Esophagus muscularis mucosa (tissue), 4 donors: Measurements from ENCODE around the gene C19orf53. TPM values are rescaled to one million over a fixed set of nuclear protein-coding genes. Genes with fewer than 3 reads are reported as not detected.

Experiments used
- DNase-seq: peaks from one replicate; pipeline ENCODE4 v3.0.0-alpha.2; 2017; ENCODE audit errors: extremely low spot score
- H3K27ac ChIP-seq, 4 donors: fragments of 200-600 bp; sonication (generic); replicated peaks in 1 of 4; 1 replicate in 3 of 4; 2 replicates in 1 of 4; pipeline ENCODE4 v1.5.1; 2016 to 2019; ENCODE audit warnings: mild to moderate bottlenecking in 1 of 4
- H3K27me3 ChIP-seq, 4 donors: fragments of 200-600 bp; sonication (generic); one replicate each; pipeline versions ENCODE4 v1.5.1 to v1.6.0; 2016 to 2019
- H3K36me3 ChIP-seq, 4 donors: fragments of 200-600 bp; sonication (generic); one replicate each; pipeline ENCODE4 v1.5.1; 2016 to 2019
- H3K4me1 ChIP-seq, 4 donors: fragments of 200-600 bp; sonication (generic); one replicate each; pipeline ENCODE4 v1.5.1; 2016 to 2019
- H3K4me3 ChIP-seq, 4 donors: fragments of 200-600 bp; sonication (generic); 1 replicate in 2 of 4; 2 replicates in 2 of 4; pipeline ENCODE4 v1.5.1; 2016 to 2019; ENCODE audit warnings: mild to moderate bottlenecking in 4 of 4, moderate library complexity in 1 of 4
- H3K9me3 ChIP-seq, 4 donors: fragments of 200-600 bp; sonication (generic); 1 replicate in 3 of 4; 2 replicates in 1 of 4; pipeline ENCODE4 v1.5.1; 2016 to 2019
- EP300 ChIP-seq: sonication (generic); formaldehyde crosslinking; IDR thresholded peaks from one replicate; pipeline ENCODE4 v1.6.1; 2017; ENCODE audit warnings: antibody characterized with exemption
- POLR2A ChIP-seq: fragments of 450-650 bp; IDR thresholded peaks from one replicate; pipeline ENCODE4 v1.6.1; 2017; ENCODE audit warnings: antibody characterized with exemption, moderate library complexity, mild to moderate bottlenecking, low read depth
- POLR2AphosphoS5 ChIP-seq, 2 donors: sonication (generic); formaldehyde crosslinking; IDR thresholded peaks; one replicate each; pipeline ENCODE4 v1.6.1; 2017; ENCODE audit warnings: antibody characterized with exemption in 2 of 2
- WGBS: methylation state at CpG from one replicate; pipeline ENCODE4 v1.1.5; 2018; 5-methylcytosine and 5-hydroxymethylcytosine counted together
- intact Hi-C: fragments of 100-400 bp; cut with DNase I; formaldehyde crosslinking; loops from one replicate; pipeline ENCODE4 v1.15.1; 2023
- total RNA-seq, 4 donors: library from RNA; depleted of rRNA; stranded (reverse); fragments of >200 nt; gene quantifications; one replicate each; pipeline versions ENCODE4 v1.1.0 to v1.2.1, GENCODE V29; 2016
- TF ChIP-seq, protein P1 (sequence below), 3 experiments: fragments of 200-600 bp in 2 of 3; fragments of 450-650 bp in 1 of 3; sonication (generic) in 2 of 3; IDR thresholded peaks; one replicate each; pipeline ENCODE4 v1.5.1; 2017 to 2019; ENCODE audit warnings: antibody characterized with exemption in 3 of 3, mild to moderate bottlenecking in 2 of 3, moderate library complexity in 1 of 3

C19orf53 gene
- total RNA-seq, result 100 to 1,000 TPM in 2 of 4 donors, 10 to 100 TPM in 2; 87.4 to 168 (median 104) TPM

DNA sequence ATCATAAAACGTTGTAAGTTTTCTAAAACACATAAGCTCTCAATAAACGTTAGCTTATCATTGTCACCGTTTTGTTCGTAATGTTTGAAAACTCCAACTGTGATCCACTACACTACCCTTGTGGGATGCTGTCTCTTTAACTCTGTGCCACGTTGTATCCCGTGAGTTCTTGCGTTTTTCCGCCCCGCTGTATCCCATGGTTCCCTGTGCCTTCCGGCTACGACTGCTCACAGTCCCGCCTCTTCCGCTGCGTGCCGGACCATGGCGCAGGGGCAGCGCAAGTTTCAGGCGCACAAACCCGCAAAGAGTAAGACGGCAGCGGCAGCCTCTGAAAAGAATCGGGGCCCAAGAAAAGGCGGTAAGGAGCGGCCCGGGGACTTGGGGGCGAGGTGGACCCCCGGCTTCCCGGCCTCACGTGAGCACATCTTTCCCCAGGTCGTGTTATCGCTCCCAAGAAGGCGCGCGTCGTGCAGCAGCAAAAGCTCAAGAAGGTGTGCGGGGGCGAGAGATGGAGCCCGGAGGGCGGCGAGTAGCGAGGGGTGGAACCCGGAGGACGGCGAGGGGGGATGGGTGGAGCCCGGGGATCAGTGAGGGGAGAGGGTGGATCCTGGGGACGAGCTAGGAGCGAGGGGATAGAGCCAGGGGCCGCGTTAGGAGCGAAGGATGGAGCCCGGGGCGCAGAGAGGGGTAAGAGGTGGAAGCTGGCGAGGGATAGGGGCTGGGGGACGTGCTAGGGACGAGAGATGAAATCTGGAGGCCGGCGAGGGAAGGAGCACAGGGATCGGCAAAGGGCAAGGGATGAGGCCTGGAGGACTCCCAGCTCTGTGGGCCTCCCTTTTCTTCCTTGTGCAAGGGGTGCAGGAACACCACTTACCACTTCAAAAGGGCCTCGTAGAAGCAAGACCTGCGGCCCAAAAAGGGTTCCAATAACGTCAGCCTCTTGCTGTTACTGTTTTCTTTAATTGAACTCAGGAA is at the start of gene C19orf53:
Gene C19orf53 (plus strand): TSS at position 240 of the 975 bp plus-strand sequence. CDS start 22 bp downstream, at position 262.
- 1% methylated on average over 58 of the region's 61 CpGs for WGBS
- no peaks in the 10 kb centered on the region for H3K9me3 ChIP-seq
- peak; percentile 97 for DNase-seq
- intact Hi-C loops, result no loop called here
- TF ChIP-seq POLR2A (peak; percentile 90), EP300 (no peak), POLR2AphosphoS5 (IDR thresholded peaks at IDR 0.05) (peak; percentile 99 to 100)
- TF ChIP-seq, protein P1, sequence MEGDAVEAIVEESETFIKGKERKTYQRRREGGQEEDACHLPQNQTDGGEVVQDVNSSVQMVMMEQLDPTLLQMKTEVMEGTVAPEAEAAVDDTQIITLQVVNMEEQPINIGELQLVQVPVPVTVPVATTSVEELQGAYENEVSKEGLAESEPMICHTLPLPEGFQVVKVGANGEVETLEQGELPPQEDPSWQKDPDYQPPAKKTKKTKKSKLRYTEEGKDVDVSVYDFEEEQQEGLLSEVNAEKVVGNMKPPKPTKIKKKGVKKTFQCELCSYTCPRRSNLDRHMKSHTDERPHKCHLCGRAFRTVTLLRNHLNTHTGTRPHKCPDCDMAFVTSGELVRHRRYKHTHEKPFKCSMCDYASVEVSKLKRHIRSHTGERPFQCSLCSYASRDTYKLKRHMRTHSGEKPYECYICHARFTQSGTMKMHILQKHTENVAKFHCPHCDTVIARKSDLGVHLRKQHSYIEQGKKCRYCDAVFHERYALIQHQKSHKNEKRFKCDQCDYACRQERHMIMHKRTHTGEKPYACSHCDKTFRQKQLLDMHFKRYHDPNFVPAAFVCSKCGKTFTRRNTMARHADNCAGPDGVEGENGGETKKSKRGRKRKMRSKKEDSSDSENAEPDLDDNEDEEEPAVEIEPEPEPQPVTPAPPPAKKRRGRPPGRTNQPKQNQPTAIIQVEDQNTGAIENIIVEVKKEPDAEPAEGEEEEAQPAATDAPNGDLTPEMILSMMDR (IDR thresholded peaks at IDR 0.05), result peak in 1 of 3 experiments; percentile 41
- H3K27ac ChIP-seq, result peak within 1 kb of the TSS; percentile 91 to 97 (median 92)
- no peaks in the 10 kb centered on the region for H3K27me3 ChIP-seq
- peaks cover 24 to 72% (median 51%) of the 10 kb centered on the region in 4 donors for H3K36me3 ChIP-seq
- peak within 1 kb of the TSS; percentile 72 to 95 (median 78) for H3K4me3 ChIP-seq
- peaks cover 14 to 31% (median 27%) of the 10 kb centered on the region in 4 donors for H3K4me1 ChIP-seq

DNA sequence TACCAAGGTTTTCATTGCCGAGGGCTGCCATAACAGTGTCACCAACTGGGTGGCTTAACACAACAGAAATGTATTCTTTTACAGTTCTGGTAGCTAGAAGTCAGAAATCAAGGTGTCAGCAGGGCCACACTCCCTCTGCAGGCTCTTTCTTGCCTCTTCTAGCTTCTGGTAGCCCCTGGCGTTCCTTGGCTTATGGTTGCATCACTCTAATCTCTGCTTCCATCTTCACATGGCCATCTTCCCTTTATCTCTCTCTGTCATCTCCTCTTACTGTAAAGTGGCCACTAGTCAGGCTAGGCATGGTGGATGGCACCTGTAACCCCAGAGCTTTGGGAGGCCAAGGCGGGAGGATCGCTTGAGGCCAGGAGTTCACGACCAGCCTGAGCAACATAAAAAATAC is 47.9 kb upstream of the C19orf53 start:
- H3K36me3 ChIP-seq, result no peaks in the 10 kb centered on the region
- WGBS, result 91% methylated on average over 5 of the region's 5 CpGs
- DNase-seq, result no peak
- H3K4me1 ChIP-seq, result peaks cover 13 to 26% (median 20%) of the 10 kb centered on the region in 4 donors
- H3K27ac ChIP-seq, result no peak overlapping the region
- no peaks in the 10 kb centered on the region for H3K27me3 ChIP-seq
- TF ChIP-seq, protein P1 (IDR thresholded peaks at IDR 0.05), result no peak
- TF ChIP-seq EP300, result no peak
- TF ChIP-seq POLR2AphosphoS5 (IDR thresholded peaks at IDR 0.05), result no peak
- TF ChIP-seq POLR2A, result no peak
- no peaks in the 10 kb centered on the region for H3K9me3 ChIP-seq
- intact Hi-C loops, result no loop called here
- H3K4me3 ChIP-seq, result no peak overlapping the region

DNA sequence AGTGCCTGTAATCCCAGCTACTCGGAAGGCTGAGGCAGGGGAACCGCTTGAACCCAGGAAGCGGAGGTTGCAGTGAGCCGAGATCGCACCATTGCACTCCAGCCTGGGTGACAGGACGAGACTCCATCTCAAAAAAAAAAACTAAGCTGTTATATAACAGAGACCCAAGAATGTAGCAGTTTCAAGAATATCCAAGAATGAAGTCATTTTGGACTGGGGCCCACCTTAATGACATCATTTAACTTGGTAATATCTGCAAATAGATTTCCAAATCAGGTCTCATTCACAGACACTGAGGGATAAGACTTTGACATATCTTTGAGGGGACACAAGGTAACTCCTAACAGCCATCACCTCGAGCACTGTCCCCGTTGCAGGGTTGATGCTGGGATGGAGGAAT is 46.5 kb upstream of the C19orf53 start:
- Histone ChIP-seq H3K27ac (no peak overlapping the region), H3K4me1 (peaks cover 20 to 36% (median 29%) of the 10 kb centered on the region in 4 donors), H3K27me3 (no peaks in the 10 kb centered on the region), H3K4me3 (no peak overlapping the region), H3K9me3 (no peaks in the 10 kb centered on the region), H3K36me3 (no peaks in the 10 kb centered on the region)
- no peak for DNase-seq
- 80% methylated on average over 8 of the region's 8 CpGs for WGBS
- intact Hi-C loops, result no loop called here
- no peak for TF ChIP-seq EP300
- TF ChIP-seq POLR2AphosphoS5 (IDR thresholded peaks at IDR 0.05), result no peak
- no peak for TF ChIP-seq POLR2A
- TF ChIP-seq, protein P1 (IDR thresholded peaks at IDR 0.05), result no peak

DNA sequence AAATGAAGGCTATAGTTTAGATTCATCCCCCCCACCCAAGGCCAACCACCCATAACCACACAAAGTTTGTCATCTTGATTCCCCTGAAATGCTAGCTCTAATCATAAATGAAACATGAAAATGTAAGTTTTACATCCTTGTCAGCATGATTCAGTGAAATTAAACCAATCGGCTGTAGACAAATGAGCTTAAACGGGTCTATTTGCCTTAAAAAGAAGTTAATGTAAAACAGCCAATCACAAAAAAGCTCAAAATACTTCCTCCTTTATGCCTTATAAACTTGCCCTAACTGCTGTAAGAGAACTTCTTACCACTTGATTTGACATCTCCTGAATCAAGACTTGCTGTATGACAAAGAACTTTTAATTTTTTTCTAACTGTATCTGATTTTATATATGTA is 44.4 kb upstream of the C19orf53 start:
- intact Hi-C loops, result no loop called here
- DNase-seq, result no peak
- H3K4me3 ChIP-seq, result no peak overlapping the region
- 44% methylated on average over 2 of the region's 2 CpGs for WGBS
- peaks cover 20 to 36% (median 29%) of the 10 kb centered on the region in 4 donors for H3K4me1 ChIP-seq
- no peaks in the 10 kb centered on the region for H3K27me3 ChIP-seq
- H3K36me3 ChIP-seq, result peaks cover 0 to under 1% (median 0%) of the 10 kb centered on the region in 4 donors
- TF ChIP-seq POLR2AphosphoS5 (IDR thresholded peaks at IDR 0.05) (no peak), POLR2A (no peak), EP300 (no peak)
- TF ChIP-seq, protein P1 (IDR thresholded peaks at IDR 0.05), result no peak
- no peaks in the 10 kb centered on the region for H3K9me3 ChIP-seq
- peak overlapping the region; percentile 85 to 92 (median 91) for H3K27ac ChIP-seq
